Keratinocyte (primary cell): Measurements from ENCODE around the gene THSD7B. TPM values are rescaled to one million over a fixed set of nuclear protein-coding genes. Genes with fewer than 3 reads are reported as not detected.

Source experiments
- DNase-seq: peaks from one replicate; pipeline ENCODE4 v3.0.0-alpha.2; 2011; ENCODE audit warnings: low read depth, missing footprints, low spot score
- FAIRE-seq: peaks from 2 replicates; lab custom pipeline; 2011; peaks lifted over from hg19 to GRCh38; lab: Jason Lieb, UNC
- H2AFZ ChIP-seq: 2 replicates; pipeline ENCODE4 v1.6.0; 2012; ENCODE audit warnings: low read length, control low read depth, inconsistent platforms; ENCODE audit not compliant: control insufficient read depth
- H3K27ac ChIP-seq: 2 replicates; pipeline ENCODE4 v1.5.1; 2011; ENCODE audit warnings: low read length; ENCODE audit not compliant: control insufficient read depth, insufficient read depth
- H3K27me3 ChIP-seq: 3 replicates; pipeline ENCODE4 v1.6.0; 2011; ENCODE audit warnings: low read length; ENCODE audit not compliant: control insufficient read depth, insufficient read depth; ENCODE audit errors: extremely low read depth
- H3K36me3 ChIP-seq, 2 experiments: 2 replicates in 1 of 2; 3 replicates in 1 of 2; pipeline ENCODE4 v1.5.1; 2011; ENCODE audit warnings: low read length in 2 of 2, mild to moderate bottlenecking in 1 of 2; ENCODE audit not compliant: control insufficient read depth in 2 of 2, insufficient read depth in 2 of 2; ENCODE audit errors: extremely low read depth in 1 of 2
- H3K4me1 ChIP-seq: 3 replicates; pipeline ENCODE4 v1.5.1; 2011; ENCODE audit warnings: low read length; ENCODE audit not compliant: control insufficient read depth, insufficient read depth; ENCODE audit errors: extremely low read depth
- H3K4me2 ChIP-seq: 3 replicates; pipeline ENCODE4 v1.6.0; 2011; ENCODE audit warnings: low read depth, low read length; ENCODE audit not compliant: control insufficient read depth, insufficient read depth; ENCODE audit errors: extremely low read depth
- H3K4me3 ChIP-seq, 3 experiments: fragments of 200-600 bp in 1 of 3; sonication (generic) in 1 of 3; 2 replicates in 2 of 3; 3 replicates in 1 of 3; pipeline ENCODE4 v1.5.1; 2011 to 2016; ENCODE audit warnings: low read length in 3 of 3, mild to moderate bottlenecking in 3 of 3, control low read depth in 2 of 3, inconsistent platforms in 1 of 3, low read depth in 1 of 3, mixed read lengths in 1 of 3, mixed run types in 1 of 3, moderate library complexity in 1 of 3; ENCODE audit not compliant: control insufficient read depth in 2 of 3, insufficient read depth in 2 of 3; ENCODE audit errors: extremely low read depth in 1 of 3
- H3K79me2 ChIP-seq: 2 replicates; pipeline ENCODE4 v1.6.0; 2012; ENCODE audit warnings: low read length; ENCODE audit not compliant: control insufficient read depth, insufficient read depth
- H3K9ac ChIP-seq: 3 replicates; pipeline ENCODE4 v1.6.0; 2011; ENCODE audit warnings: low read length; ENCODE audit not compliant: control insufficient read depth, insufficient read depth; ENCODE audit errors: extremely low read depth
- H3K9me1 ChIP-seq: 3 replicates; pipeline ENCODE4 v1.6.0; 2011; ENCODE audit warnings: low read length; ENCODE audit not compliant: control insufficient read depth, insufficient read depth; ENCODE audit errors: extremely low read depth
- H3K9me3 ChIP-seq: 2 replicates; pipeline ENCODE4 v1.5.1; 2012; ENCODE audit warnings: low read depth, low read length; ENCODE audit not compliant: control insufficient read depth
- H4K20me1 ChIP-seq: 3 replicates; pipeline ENCODE4 v1.6.0; 2011; ENCODE audit warnings: low read length; ENCODE audit not compliant: control insufficient read depth, insufficient read depth; ENCODE audit errors: extremely low read depth
- EZH2 ChIP-seq: IDR thresholded peaks from one replicate; pipeline ENCODE4 v1.6.1; 2012; ENCODE audit warnings: inconsistent platforms, mild to moderate bottlenecking, low read length, moderate library complexity
- dilution Hi-C: fragments of 300-500 bp; cut with MboI; formaldehyde crosslinking; loops from one replicate; pipeline ENCODE4 v1.7.0; 2020; ENCODE audit warnings: low sequenced_read_pairs; ENCODE audit not compliant: extremely low pct_ligation_motif_present
- polyA plus RNA-seq, 5 experiments: library from polyadenylated mRNA; depleted of rRNA in 3 of 5; stranded (reverse) in 3 of 5; stranded (forward) in 1 of 5; unstranded in 1 of 5; fragments of >200 nt; gene quantifications; 1 replicate in 1 of 5; 2 replicates in 3 of 5; 3 replicates in 1 of 5; pipeline versions ENCODE4 v1.2.1 to v1.2.3, GENCODE V29; 2011 to 2012; ENCODE audit warnings: missing spikeins in 2 of 5, low read depth in 1 of 5, low replicate concordance in 1 of 5
- TF ChIP-seq, protein P1 (sequence below), 3 experiments: IDR thresholded peaks in 1 of 3; conservative IDR thresholded peaks in 1 of 3; optimal IDR thresholded peaks in 1 of 3; 2 replicates in 2 of 3; 3 replicates in 1 of 3; pipeline versions ENCODE3 to v1.5.1; 2011; ENCODE audit warnings: low read length in 3 of 3, mild to moderate bottlenecking in 3 of 3, moderate library complexity in 2 of 3, control low read depth in 1 of 3, inconsistent platforms in 1 of 3; ENCODE audit not compliant: insufficient read depth in 2 of 3; ENCODE audit errors: extremely low read depth in 1 of 3

The THSD7B gene
- polyA plus RNA-seq, 1 donor (not counting 4 experiments of a cell fraction or from before 2014, with no cell fraction given): 0.04 TPM

- H3K36me3 ChIP-seq: no peaks in the 10 kb centered on the region
- H3K9me3 ChIP-seq: no peaks in the 10 kb centered on the region
- H3K9me1 ChIP-seq: no peaks in the 10 kb centered on the region
- no peak for TF ChIP-seq EZH2
- TF ChIP-seq, protein P1, sequence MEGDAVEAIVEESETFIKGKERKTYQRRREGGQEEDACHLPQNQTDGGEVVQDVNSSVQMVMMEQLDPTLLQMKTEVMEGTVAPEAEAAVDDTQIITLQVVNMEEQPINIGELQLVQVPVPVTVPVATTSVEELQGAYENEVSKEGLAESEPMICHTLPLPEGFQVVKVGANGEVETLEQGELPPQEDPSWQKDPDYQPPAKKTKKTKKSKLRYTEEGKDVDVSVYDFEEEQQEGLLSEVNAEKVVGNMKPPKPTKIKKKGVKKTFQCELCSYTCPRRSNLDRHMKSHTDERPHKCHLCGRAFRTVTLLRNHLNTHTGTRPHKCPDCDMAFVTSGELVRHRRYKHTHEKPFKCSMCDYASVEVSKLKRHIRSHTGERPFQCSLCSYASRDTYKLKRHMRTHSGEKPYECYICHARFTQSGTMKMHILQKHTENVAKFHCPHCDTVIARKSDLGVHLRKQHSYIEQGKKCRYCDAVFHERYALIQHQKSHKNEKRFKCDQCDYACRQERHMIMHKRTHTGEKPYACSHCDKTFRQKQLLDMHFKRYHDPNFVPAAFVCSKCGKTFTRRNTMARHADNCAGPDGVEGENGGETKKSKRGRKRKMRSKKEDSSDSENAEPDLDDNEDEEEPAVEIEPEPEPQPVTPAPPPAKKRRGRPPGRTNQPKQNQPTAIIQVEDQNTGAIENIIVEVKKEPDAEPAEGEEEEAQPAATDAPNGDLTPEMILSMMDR (optimal IDR thresholded peaks at IDR 0.05 in 1 of 3, IDR thresholded peaks at IDR 0.05 in 1 of 3, conservative IDR thresholded peaks at IDR 0.05 in 1 of 3; ENCODE audit: extremely low read depth in 1 of 3, insufficient read depth in 2 of 3, low read length in 3 of 3): no peak
- no peak overlapping the region for H3K9ac ChIP-seq
- H3K79me2 ChIP-seq: no peaks in the 10 kb centered on the region
- H3K4me2 ChIP-seq: no peak overlapping the region
- DNase-seq (no peak), FAIRE-seq (no peak)
- H2AFZ ChIP-seq: no peak overlapping the region
- dilution Hi-C loops: no loop called here
- H3K27me3 ChIP-seq: no peaks in the 10 kb centered on the region
- no peaks in the 10 kb centered on the region for H3K4me1 ChIP-seq
- no peaks in the 10 kb centered on the region for H4K20me1 ChIP-seq
- H3K4me3 ChIP-seq: no peak overlapping the region
- no peak overlapping the region for H3K27ac ChIP-seq
Observed at GRCh38 chr2:137705296-137705695, 940.0 kb downstream of the THSD7B start.

- FAIRE-seq (no peak), DNase-seq (no peak)
- no peaks in the 10 kb centered on the region for H3K79me2 ChIP-seq
- no peak overlapping the region for H3K9ac ChIP-seq
- no peaks in the 10 kb centered on the region for H3K27me3 ChIP-seq
- no peaks in the 10 kb centered on the region for H3K36me3 ChIP-seq
- no peak overlapping the region for H3K4me2 ChIP-seq
- no peaks in the 10 kb centered on the region for H3K9me3 ChIP-seq
- H3K4me1 ChIP-seq: no peaks in the 10 kb centered on the region
- H3K27ac ChIP-seq: no peak overlapping the region
- no peaks in the 10 kb centered on the region for H4K20me1 ChIP-seq
- dilution Hi-C loops: no loop called here
- TF ChIP-seq, protein P1 (optimal IDR thresholded peaks at IDR 0.05 in 1 of 3, IDR thresholded peaks at IDR 0.05 in 1 of 3, conservative IDR thresholded peaks at IDR 0.05 in 1 of 3; ENCODE audit: extremely low read depth in 1 of 3, insufficient read depth in 2 of 3, low read length in 3 of 3): no peak
- no peak for TF ChIP-seq EZH2
- no peak overlapping the region for H2AFZ ChIP-seq
- no peak overlapping the region for H3K4me3 ChIP-seq
- H3K9me1 ChIP-seq: no peaks in the 10 kb centered on the region
Observed at GRCh38 chr2:137706786-137707613, 941.7 kb downstream of the THSD7B start.
